Measurements from ENCODE around the gene TMEM187. TPM values are rescaled to one million over a fixed set of nuclear protein-coding genes. Genes with fewer than 3 reads are reported as not detected.

TMEM187 gene, protein sequence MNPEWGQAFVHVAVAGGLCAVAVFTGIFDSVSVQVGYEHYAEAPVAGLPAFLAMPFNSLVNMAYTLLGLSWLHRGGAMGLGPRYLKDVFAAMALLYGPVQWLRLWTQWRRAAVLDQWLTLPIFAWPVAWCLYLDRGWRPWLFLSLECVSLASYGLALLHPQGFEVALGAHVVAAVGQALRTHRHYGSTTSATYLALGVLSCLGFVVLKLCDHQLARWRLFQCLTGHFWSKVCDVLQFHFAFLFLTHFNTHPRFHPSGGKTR
- total RNA-seq, result 10 to 100 TPM; 13.1 to 15.7 TPM
- polyA plus RNA-seq (ENCODE audit: insufficient read depth, low read depth, low replicate concordance), result 6.1 TPM
- long read RNA-seq, donor 1, transcript TMEM187-201 (2 exons, 1,880 nt), result major isoform, 8 of 8 reads
- long read RNA-seq, donor 1, partial matches to known transcripts, result 0 of 8 reads
- long read RNA-seq, donor 1, other reads (novel, unspliced or antisense), result 0 of 8 reads
- long read RNA-seq, donor 2, transcript TMEM187-201 (2 exons, 1,880 nt), result major isoform, 6 of 11 reads
- long read RNA-seq, donor 2, partial matches to known transcripts, result 5 of 11 reads
- long read RNA-seq, donor 2, other reads (novel, unspliced or antisense), result 0 of 11 reads

- H3K4me1 ChIP-seq, result peaks cover 4% of the 10 kb centered on the region
- TF ChIP-seq, protein P1, sequence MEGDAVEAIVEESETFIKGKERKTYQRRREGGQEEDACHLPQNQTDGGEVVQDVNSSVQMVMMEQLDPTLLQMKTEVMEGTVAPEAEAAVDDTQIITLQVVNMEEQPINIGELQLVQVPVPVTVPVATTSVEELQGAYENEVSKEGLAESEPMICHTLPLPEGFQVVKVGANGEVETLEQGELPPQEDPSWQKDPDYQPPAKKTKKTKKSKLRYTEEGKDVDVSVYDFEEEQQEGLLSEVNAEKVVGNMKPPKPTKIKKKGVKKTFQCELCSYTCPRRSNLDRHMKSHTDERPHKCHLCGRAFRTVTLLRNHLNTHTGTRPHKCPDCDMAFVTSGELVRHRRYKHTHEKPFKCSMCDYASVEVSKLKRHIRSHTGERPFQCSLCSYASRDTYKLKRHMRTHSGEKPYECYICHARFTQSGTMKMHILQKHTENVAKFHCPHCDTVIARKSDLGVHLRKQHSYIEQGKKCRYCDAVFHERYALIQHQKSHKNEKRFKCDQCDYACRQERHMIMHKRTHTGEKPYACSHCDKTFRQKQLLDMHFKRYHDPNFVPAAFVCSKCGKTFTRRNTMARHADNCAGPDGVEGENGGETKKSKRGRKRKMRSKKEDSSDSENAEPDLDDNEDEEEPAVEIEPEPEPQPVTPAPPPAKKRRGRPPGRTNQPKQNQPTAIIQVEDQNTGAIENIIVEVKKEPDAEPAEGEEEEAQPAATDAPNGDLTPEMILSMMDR (IDR thresholded peaks at IDR 0.05), result no peak
- intact Hi-C loops (cut with DNase I; ENCODE audit: low total_unique reads), result no loop called here
- no peaks in the 10 kb centered on the region for H3K36me3 ChIP-seq (ENCODE audit: low read depth, missing control alignments)
- peak within 1 kb of the TSS; percentile 74 to 88 for H3K4me3 ChIP-seq
- peak within 1 kb of the TSS; percentile 98 to 99 for H3K27ac ChIP-seq
- peak; percentile 83 for DNase-seq
- WGBS, 2 donors, result 0 to 3% methylated on average over 2 to 10 of the region's 103 CpGs
- H3K27me3 ChIP-seq, result no peaks in the 10 kb centered on the region
- H3K9me3 ChIP-seq, result no peaks in the 10 kb centered on the region
Measured at GRCh38 chrX:153972368-153973126, at the start of gene TMEM187. TMEM187 (plus strand) TSS chrX:153972754; CDS start chrX:153982063, 9,309 bp downstream.

DNA sequence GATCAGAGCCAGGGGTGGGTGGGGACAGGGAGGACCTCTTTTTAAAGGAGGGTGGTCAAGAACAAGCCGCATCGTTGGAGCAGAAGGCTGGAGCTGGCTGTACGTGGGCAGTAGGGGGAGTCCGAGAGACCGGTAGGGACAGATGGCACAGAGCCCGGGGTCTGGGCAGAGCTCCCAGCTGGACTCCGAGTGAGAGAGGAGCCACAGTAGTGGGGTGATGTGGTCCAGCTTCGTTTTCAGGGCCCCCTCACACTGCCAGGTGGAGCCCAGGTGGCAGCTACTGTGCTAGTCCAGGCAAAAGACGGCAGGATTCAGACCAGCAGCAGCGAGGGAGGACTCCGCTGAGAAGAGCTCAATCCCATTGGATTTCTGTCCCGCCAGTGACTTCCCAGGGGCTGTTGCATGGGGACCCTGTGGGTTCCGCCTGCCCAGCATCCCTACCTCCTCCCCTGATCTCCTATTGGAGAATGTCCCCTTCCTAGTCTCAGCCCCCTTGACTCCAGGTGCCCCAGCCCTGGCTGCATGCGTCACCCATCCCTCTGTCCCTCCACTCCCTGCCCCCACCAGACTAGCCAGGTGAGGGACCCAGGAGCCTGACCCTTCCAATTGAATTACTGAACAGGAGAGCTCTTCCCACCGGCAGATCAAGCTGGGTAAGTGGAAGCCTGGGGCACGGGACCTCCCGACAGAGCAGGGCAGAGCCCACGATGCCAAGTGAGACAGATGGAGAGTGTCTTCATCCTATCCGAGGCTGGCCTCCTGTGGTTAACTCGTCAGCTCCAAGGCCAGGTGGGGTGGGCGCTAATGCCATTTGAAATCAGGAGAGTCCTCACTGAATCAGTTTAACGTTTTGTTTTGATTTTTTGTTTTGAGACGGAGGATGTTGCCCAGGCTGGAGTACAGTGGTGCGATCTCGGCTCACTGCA lies 49.4 kb upstream of the TMEM187 start:
- no peaks in the 10 kb centered on the region for H3K9me3 ChIP-seq
- DNase-seq, result peak; percentile 89
- H3K27ac ChIP-seq, result no peak overlapping the region
- H3K4me1 ChIP-seq, result peaks cover 13% of the 10 kb centered on the region
- no peaks in the 10 kb centered on the region for H3K36me3 ChIP-seq (ENCODE audit: low read depth, missing control alignments)
- 66 to 77% methylated on average over 15 to 22 of the region's 25 CpGs for WGBS, 2 donors
- TF ChIP-seq, protein P1 (IDR thresholded peaks at IDR 0.05), result peak in 1 of 3 experiments; percentile 30
- TF ChIP-seq POLR2A (IDR thresholded peaks at IDR 0.05), result no peak
- H3K27me3 ChIP-seq, result no peaks in the 10 kb centered on the region
- no peak overlapping the region for H3K4me3 ChIP-seq
- intact Hi-C loops (cut with DNase I; ENCODE audit: low total_unique reads), result no loop called here

DNA sequence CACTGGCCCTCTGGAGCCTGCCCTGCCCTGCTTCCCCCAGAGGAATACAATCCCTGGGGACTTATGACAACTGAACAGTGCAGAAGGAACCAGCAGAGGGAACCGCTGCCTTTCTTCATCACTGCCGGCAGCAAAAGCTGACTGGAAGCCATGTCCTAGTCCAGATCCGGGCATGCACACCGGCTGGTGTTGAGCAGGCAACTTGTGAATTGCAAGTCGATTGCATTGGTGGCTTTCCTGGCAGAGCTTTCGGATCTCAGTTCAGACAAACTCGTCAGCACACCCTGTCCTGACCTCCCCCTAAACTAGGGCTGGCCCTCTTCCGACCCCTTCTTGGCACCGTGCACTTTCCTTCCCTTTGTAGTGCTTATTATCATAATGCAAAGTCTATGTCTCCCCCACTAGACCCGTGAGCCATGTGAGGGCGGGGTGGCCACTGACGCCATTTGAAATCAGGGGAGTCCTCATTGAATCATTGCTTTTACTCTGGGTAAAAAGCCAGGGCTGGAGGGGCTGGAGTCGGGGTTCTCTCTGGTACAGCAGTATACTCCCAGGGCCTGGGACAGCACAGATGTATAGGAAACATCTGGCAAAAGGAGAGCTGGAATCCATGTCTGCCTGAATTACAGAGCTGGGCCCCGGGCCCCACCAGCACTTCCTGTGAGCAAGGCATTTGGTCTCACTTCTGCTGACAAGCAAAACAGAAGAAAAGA lies 48.2 kb upstream of the TMEM187 start:
- intact Hi-C loops (cut with DNase I; ENCODE audit: low total_unique reads), result no loop called here
- TF ChIP-seq POLR2A (IDR thresholded peaks at IDR 0.05), result no peak
- TF ChIP-seq, protein P1 (IDR thresholded peaks at IDR 0.05), result peak in 1 of 3 experiments; percentile 40
- H3K4me3 ChIP-seq, result no peak overlapping the region
- H3K27me3 ChIP-seq, result no peaks in the 10 kb centered on the region
- no peaks in the 10 kb centered on the region for H3K9me3 ChIP-seq
- peaks cover 13% of the 10 kb centered on the region for H3K4me1 ChIP-seq
- no peaks in the 10 kb centered on the region for H3K36me3 ChIP-seq (ENCODE audit: low read depth, missing control alignments)
- WGBS, 2 donors, result 28 to 38% methylated on average over 10 to 12 of the region's 14 CpGs
- no peak overlapping the region for H3K27ac ChIP-seq
- peak; percentile 67 for DNase-seq

GRCh38 chrX:153925387-153925738 lies 47.2 kb upstream of the TMEM187 start:
- 59 to 64% methylated on average over 3 to 4 of the region's 4 CpGs for WGBS, 2 donors
- no peak for DNase-seq
- Histone ChIP-seq H3K27me3 (no peaks in the 10 kb centered on the region), H3K4me3 (peak overlapping the region in 1 of 2 donors; percentile 31), H3K27ac (peak overlapping the region in 1 of 2 donors; percentile 64), H3K9me3 (no peaks in the 10 kb centered on the region), H3K36me3 (ENCODE audit: low read depth, missing control alignments) (no peaks in the 10 kb centered on the region), H3K4me1 (peaks cover 13% of the 10 kb centered on the region)
- intact Hi-C loops (cut with DNase I; ENCODE audit: low total_unique reads), result no loop called here
- TF ChIP-seq, protein P1 (IDR thresholded peaks at IDR 0.05), result no peak
- TF ChIP-seq POLR2A (IDR thresholded peaks at IDR 0.05), result no peak
